Stimulated activated naive CD8-positive, alpha-beta T cell treated with anti-CD3 and anti-CD28 coated beads, Interleukin-15, amount 100 ng/mL, for 72 hours (primary cell): ENCODE measurements around the gene ITGA11.
A peak's percentile ranks its signal among the peaks of the same experiment; 100 is the strongest.

Experiments used
- ATAC-seq: fragments of 150-1000 bp; cut with Tn5 transposase; 2 replicates; pipeline ENCODE4 v1.10.0; 2021; ENCODE audit warnings: mild to moderate bottlenecking, moderate library complexity
- DNase-seq, 2 donors: peaks; one replicate each; pipeline ENCODE4 v3.0.0; 2021 to 2022
- H3K27ac Mint-ChIP-seq, 2 donors: one replicate each; pipeline ENCODE4 v1.8.0; 2022; ENCODE audit warnings: mild to moderate bottlenecking in 2 of 2, mixed read lengths in 2 of 2, moderate library complexity in 2 of 2
- H3K27me3 Mint-ChIP-seq: one replicate; pipeline ENCODE4 v1.8.0; 2022; ENCODE audit warnings: mixed read lengths
- H3K4me1 Mint-ChIP-seq: one replicate; pipeline ENCODE4 v1.8.0; 2022; ENCODE audit warnings: mild to moderate bottlenecking, mixed read lengths
- H3K4me3 Mint-ChIP-seq, 2 donors: one replicate each; pipeline ENCODE4 v1.8.0; 2022; ENCODE audit warnings: mild to moderate bottlenecking in 2 of 2, mixed read lengths in 2 of 2, moderate library complexity in 1 of 2
- H3K9me3 Mint-ChIP-seq, 2 donors: one replicate each; pipeline ENCODE4 v1.8.0; 2022; ENCODE audit warnings: mixed read lengths in 2 of 2

Gene ITGA11

DNA sequence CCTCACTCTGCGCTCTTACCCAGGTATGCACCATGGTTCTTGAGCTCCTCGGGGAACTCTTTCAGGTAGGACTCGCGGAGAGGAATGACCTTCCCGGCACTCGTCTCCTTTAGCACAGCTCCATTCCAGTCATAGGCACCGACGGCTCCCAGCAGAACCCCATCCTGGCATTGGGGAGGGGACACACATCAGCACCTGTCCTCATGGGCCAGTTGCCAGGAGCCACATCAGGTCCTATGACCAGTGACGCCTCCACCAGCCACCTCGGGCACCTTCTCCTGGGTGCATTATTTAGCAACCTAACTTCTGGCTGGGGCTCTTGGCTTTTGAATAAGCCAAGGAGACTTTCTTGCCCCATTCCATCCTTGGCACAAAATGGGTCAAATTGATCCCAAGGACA lies 92.5 kb downstream of the ITGA11 start:
- no peaks in the 10 kb centered on the region for H3K4me1 Mint-ChIP-seq
- no peak for ATAC-seq
- DNase-seq, result no peak
- no peak overlapping the region for H3K27ac Mint-ChIP-seq
- H3K27me3 Mint-ChIP-seq, result peaks cover 3% of the 10 kb centered on the region
- H3K9me3 Mint-ChIP-seq, result no peaks in the 10 kb centered on the region
- no peak overlapping the region for H3K4me3 Mint-ChIP-seq

DNA sequence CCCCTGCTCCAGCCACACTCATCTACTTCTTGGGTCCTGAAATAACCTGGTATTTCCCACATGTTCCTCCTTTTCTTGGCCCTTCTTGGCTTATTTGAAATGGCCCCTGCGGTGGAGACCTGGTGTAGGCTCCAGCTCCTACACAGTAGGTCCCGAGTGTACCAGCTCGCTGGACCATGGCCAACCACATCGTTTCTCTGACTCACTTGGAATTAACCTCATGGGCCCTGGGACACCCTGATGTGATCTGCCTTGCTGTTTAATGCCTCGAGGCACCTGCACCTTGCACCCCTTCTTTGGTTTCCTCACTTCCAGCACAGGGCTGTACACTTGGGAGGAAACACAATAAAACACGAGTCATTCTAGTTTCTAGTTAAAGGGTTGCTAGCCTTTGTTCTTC lies 94.1 kb downstream of the ITGA11 start:
- Mint-ChIP-seq H3K4me1 (peaks cover 8% of the 10 kb centered on the region), H3K9me3 (no peaks in the 10 kb centered on the region), H3K4me3 (no peak overlapping the region), H3K27me3 (peaks cover 12% of the 10 kb centered on the region), H3K27ac (no peak overlapping the region)
- ATAC-seq (no peak), DNase-seq (no peak)

DNA sequence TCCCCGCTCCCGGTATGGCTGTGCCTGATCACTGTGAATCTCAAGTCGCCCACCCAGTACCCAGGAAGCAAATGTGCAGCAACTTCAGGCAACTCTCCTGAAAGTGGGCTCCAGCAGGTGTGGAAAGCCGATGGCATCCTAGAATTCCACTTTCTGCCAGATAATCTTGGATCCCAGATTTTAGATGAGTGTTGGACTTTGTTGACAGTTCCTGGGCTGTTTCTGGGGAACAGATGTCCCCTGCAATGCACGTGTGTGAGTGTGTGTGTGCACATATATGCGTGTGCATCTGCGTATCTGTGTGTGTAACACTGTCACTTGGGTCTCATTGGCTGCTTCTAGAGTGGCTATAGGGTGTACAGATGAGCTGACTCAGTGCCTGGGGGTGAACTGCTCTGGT lies 95.4 kb downstream of the ITGA11 start:
- DNase-seq (no peak), ATAC-seq (no peak)
- Mint-ChIP-seq H3K4me1 (peaks cover 8% of the 10 kb centered on the region), H3K4me3 (no peak overlapping the region), H3K27ac (no peak overlapping the region), H3K9me3 (no peaks in the 10 kb centered on the region), H3K27me3 (peaks cover 12% of the 10 kb centered on the region)

DNA sequence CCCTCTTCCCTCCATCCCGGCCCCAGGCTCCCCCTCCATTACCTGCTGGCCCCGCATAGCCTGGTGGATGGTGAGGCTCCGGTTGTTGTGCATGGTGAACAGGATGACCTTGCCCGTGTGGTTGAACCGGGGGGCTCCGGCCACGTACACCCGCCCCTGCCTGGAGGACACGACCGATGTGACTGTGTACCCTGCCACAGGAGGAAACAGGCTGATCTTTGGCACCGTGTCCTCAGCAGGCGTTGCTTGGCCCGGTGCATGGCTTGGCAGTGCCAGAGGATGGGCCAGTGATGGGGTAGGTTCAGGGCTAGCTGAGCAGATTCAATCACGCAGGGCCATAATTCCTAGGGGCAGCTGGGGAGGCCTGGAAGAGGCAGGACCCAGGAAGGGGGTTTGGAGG lies 96.3 kb downstream of the ITGA11 start:
- Mint-ChIP-seq H3K4me1 (peaks cover 8% of the 10 kb centered on the region), H3K9me3 (no peaks in the 10 kb centered on the region), H3K4me3 (no peak overlapping the region), H3K27me3 (peaks cover 12% of the 10 kb centered on the region), H3K27ac (no peak overlapping the region)
- no peak for ATAC-seq
- DNase-seq, result no peak

DNA sequence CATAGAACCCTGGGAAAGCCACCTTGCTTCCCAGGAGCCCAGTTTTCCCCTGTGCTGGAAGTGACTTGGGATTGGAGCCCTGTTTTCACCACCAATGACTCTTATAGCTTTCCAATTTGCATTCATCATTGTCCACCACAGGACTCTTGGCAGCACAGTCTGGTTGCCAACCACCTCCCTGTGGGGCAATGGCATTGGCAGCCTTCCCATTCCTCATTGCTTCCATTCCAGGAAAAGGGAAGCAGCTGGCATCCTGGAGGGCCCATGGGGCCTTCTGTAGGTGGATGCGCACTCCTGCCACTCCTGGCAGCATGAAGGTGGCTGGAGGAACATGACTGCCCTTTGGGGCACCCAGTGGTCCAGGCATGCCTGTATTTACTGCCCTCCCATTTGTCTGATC lies 96.7 kb downstream of the ITGA11 start:
- Mint-ChIP-seq H3K9me3 (no peaks in the 10 kb centered on the region), H3K4me1 (peaks cover 8% of the 10 kb centered on the region), H3K4me3 (no peak overlapping the region), H3K27ac (no peak overlapping the region), H3K27me3 (peaks cover 12% of the 10 kb centered on the region)
- DNase-seq, result no peak
- no peak for ATAC-seq

DNA sequence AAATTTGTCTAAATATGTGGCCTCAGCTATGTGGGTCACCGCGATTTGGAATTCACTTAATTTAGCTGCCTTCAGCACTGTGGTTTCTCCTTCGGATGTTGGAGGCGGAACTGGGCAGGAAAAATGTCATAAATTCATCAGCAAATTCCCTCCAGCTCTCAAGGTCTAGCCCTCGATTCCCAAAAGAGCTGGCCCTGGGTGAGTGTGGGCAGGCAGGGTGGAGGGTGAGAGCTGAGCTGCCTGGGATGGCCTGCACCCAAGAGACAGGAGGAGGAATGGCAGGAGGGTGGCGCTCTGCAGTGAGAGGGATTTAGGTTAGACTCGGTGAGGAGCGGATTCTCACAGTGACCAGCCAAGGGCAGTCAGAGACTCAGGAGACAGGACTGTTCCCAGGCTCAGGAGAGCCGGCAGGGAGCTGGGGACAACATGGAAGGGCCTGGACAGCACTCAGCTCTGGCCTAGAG lies 97.3 kb downstream of the ITGA11 start:
- ATAC-seq (no peak), DNase-seq (no peak)
- Mint-ChIP-seq H3K27me3 (peaks cover 12% of the 10 kb centered on the region), H3K4me3 (no peak overlapping the region), H3K27ac (no peak overlapping the region), H3K4me1 (peaks cover 8% of the 10 kb centered on the region), H3K9me3 (no peaks in the 10 kb centered on the region)

DNA sequence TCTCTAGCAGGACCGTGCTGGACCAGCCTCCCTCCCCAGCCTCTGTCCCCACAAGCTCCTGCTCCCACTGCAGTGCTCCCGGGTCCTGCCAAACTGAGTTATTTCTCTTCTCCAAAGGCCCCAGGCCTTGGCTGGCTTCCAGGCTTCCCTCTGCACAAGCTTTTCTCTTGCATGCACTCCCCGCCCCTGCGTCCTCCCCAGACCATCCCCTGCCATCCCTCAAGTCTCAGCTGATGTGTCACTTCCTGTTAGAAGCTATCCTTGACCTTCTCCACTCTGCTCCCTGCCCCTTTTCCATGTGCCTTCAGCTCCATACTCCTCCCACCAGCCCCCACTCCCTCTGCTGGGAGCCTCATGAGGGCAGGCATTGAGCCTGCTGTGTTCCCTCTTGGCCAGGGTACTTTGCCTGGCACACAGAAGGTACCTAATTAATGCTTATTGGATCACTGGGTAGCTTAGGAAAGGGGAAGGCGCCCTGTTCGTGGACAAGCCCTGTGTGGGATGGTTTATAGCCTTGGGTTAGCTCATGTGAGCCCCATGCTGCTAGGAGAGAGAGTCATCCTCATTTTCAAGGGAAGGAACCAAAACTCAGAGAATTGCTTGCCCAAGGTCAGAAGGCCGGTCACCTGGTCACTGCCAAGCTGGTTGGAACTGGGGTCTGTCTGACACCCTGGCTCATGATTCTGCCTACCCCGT lies 98.0 kb downstream of the ITGA11 start:
- Mint-ChIP-seq H3K4me1 (peaks cover 9% of the 10 kb centered on the region), H3K9me3 (no peaks in the 10 kb centered on the region), H3K27me3 (peaks cover 12% of the 10 kb centered on the region), H3K4me3 (no peak overlapping the region), H3K27ac (no peak overlapping the region)
- ATAC-seq (no peak), DNase-seq (no peak)

DNA sequence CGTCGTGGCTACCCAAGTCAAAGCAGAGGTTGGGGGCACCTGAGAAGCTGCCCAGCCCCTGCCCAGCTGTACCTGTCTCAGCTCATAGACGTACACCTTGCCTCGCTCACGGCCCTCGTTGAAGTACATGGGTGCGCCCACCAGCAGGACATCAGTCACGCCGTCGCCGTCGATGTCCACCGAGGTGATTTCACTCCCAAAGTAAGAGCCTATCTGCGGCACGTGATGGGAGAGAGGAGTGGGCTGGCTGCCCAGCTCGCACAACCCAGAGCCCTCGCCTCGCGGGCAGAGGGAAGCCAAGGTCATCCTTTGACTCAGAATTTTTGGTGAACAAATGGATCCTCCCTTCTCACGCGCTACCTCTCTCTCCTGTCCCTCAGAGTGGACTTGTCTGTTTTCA lies 99.7 kb downstream of the ITGA11 start:
- peaks cover 25% of the 10 kb centered on the region for H3K4me1 Mint-ChIP-seq
- ATAC-seq (no peak), DNase-seq (no peak)
- no peak overlapping the region for H3K27ac Mint-ChIP-seq
- no peaks in the 10 kb centered on the region for H3K9me3 Mint-ChIP-seq
- H3K4me3 Mint-ChIP-seq, result no peak overlapping the region
- peaks cover 12% of the 10 kb centered on the region for H3K27me3 Mint-ChIP-seq

DNA sequence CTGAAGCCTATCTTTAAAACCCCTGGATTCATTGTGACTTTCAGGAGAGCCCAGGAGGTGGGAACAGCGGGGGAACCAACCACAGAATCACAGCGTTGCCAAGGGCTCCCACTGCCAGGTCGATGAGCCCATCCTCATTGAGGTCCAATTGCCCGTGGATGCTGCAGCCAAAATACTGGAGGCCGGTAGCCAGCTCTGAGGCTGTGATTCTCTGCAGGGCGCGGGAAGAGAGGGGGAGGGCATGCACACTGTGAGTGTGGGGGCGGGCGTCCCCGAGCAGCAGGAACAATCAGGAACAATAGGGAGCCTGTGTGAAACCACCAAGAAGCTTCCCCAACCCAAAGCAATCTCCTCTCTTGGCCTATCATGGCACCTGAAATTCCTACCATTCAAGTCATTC lies 101.1 kb downstream of the ITGA11 start:
- no peak overlapping the region for H3K4me3 Mint-ChIP-seq
- ATAC-seq (no peak), DNase-seq (no peak)
- no peaks in the 10 kb centered on the region for H3K9me3 Mint-ChIP-seq
- H3K27ac Mint-ChIP-seq, result no peak overlapping the region
- peaks cover 38% of the 10 kb centered on the region for H3K4me1 Mint-ChIP-seq
- H3K27me3 Mint-ChIP-seq, result peaks cover 12% of the 10 kb centered on the region

DNA sequence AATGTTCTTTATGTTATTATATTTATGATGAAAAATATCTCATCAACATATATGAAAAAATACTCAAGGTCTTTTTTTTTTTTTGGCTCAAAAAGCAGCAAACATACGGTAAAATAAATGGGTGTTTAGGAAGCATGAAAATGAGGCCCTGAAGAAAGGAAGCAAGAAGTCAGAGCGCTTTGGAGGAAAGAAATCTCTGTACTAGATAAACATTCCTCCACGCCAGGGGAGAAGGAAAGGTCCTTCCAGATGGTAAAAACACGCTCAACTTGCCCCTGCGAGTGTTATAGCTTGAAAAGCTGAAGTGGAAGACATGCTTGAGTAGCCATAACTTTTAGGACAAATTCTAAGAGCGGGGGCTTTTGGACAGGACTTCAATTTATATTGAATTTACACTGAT lies 101.5 kb downstream of the ITGA11 start:
- DNase-seq (no peak), ATAC-seq (no peak)
- Mint-ChIP-seq H3K9me3 (no peaks in the 10 kb centered on the region), H3K4me1 (peaks cover 38% of the 10 kb centered on the region), H3K27me3 (peaks cover 12% of the 10 kb centered on the region), H3K4me3 (no peak overlapping the region), H3K27ac (no peak overlapping the region)

DNA sequence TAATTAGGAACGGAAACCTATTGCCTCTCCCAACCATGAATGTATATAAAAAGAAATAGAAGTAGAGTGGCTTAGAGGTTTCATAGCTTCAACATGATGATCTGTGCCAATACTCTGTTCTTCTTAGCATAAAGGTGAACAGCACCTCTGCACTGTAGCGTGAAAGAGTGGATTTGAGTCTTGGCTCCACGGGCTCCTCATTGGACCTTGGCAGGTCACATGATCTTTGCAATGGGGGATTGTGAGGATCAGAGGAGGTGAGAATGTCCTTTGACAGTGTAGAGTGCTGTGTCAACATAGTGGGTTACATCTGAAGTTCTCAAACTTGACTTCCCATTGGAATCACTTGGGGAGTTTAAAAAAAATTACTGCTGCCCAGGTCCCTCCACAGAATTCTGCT lies 103.0 kb downstream of the ITGA11 start:
- H3K4me3 Mint-ChIP-seq, result no peak overlapping the region
- peaks cover 5% of the 10 kb centered on the region for H3K27me3 Mint-ChIP-seq

DNA sequence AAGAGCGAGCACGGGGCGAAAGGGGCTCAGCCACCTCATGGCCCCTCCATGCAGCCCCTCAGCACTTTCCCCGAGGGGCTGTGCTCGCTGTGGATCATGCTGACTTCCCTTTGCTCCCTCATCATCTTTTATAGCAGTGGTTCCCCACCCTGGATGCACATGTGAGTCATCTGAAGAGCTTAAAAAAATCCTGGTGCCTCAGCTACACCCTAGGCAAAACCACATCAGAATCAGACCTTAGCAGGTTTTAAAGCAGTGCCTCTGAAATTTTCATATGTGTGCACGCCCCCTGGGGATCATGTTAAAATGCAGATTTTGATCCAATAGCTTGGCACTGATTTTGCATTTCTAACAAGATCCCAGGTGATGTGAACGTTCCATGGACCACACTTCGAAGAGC lies 103.5 kb downstream of the ITGA11 start:
- Mint-ChIP-seq H3K9me3 (no peaks in the 10 kb centered on the region), H3K4me3 (no peak overlapping the region), H3K27me3 (no peaks in the 10 kb centered on the region), H3K27ac (no peak overlapping the region), H3K4me1 (peaks cover 30% of the 10 kb centered on the region)
- ATAC-seq (no peak), DNase-seq (no peak)

More for the DNA sequence above, 103.0 kb downstream of the ITGA11 start:
- DNase-seq (no peak), ATAC-seq (no peak)
- Mint-ChIP-seq H3K27ac (no peak overlapping the region), H3K9me3 (no peaks in the 10 kb centered on the region), H3K4me1 (peaks cover 35% of the 10 kb centered on the region)

DNA sequence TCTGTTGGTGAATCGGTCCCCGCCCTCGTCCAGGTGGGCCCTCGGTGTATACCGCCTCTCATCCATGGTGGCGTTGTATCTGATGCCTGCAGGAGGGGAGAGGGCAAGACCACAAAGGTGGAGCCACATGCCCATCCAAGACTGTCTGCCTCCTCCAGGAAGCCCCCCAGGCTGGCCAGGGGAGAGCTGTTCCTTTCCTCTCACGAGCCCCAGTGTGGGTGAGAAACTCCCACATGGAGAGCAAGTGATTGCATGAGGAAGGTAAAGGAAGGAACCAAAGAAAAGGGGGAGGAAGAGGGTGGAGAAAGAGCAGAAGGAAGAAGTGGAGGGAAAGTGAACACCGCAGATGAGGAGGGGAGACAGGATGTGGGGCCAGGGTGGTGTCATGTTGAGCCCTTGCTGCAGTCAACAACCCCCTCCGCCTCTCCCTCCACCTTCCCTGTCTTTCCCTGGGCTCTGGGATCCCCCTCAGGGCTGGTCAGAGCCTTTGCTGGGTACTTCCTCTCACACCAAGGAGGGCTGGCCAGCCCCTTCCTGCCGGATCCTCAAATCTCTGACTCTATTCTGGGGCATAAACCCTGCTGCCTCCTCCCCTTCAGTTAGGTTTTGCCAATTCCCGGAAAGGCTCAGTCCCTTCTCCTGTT lies 105.1 kb downstream of the ITGA11 start:
- ATAC-seq, result no peak
- peaks cover 30% of the 10 kb centered on the region for H3K4me1 Mint-ChIP-seq

DNA sequence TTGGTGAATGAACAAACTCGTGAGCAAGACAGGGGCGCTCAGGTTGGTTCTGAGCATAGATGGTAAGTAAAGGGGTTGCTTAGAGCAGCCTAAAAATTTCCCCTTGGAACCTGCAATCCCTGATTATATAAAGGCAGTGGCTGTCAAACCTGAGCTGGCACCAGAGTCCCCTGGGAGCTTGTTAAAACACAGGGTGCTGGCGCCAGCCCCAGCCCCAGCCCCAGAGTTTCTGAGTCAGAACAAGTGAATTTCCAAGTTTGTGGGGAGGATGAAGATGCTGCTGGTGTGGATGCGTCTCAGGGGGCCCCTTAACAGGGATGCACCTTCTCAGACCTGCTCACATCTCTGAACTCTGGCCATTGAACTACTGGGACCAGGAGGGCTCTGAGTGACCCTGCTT lies 106.2 kb downstream of the ITGA11 start:
- no peaks in the 10 kb centered on the region for H3K9me3 Mint-ChIP-seq
- H3K27me3 Mint-ChIP-seq, result no peaks in the 10 kb centered on the region
- no peak for ATAC-seq
- H3K4me1 Mint-ChIP-seq, result peaks cover 30% of the 10 kb centered on the region
- no peak overlapping the region for H3K4me3 Mint-ChIP-seq
- DNase-seq, result no peak
- no peak overlapping the region for H3K27ac Mint-ChIP-seq

More for the DNA sequence above, 105.1 kb downstream of the ITGA11 start:
- H3K27ac Mint-ChIP-seq, result peak overlapping the region; percentile 21 to 55
- H3K27me3 Mint-ChIP-seq, result no peaks in the 10 kb centered on the region
- DNase-seq, result no peak
- no peaks in the 10 kb centered on the region for H3K9me3 Mint-ChIP-seq
- no peak overlapping the region for H3K4me3 Mint-ChIP-seq

DNA sequence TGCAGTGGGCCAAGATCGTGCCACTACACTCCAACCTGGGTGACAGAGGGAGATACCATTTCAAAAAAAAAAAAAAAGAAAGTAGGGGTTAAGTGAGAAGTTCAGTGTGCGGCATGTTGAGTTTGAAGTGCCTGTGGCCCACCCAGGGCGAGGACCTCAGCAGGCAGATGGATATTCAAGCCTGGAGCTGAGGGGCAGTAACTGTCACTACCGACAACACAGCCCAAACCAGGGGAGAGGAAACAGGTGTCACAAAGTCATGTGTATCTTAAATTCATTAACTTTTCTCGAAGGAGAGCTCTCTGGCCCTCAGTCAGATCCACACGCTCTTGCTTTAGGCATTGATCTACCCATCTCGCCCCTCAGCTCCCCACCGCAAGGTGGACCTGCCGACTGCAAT lies 109.2 kb downstream of the ITGA11 start:
- Mint-ChIP-seq H3K27ac (peak overlapping the region in 1 of 2 donors; percentile 69), H3K4me1 (peaks cover 17% of the 10 kb centered on the region), H3K27me3 (no peaks in the 10 kb centered on the region), H3K9me3 (no peaks in the 10 kb centered on the region), H3K4me3 (no peak overlapping the region)
- ATAC-seq (no peak), DNase-seq (no peak)

DNA sequence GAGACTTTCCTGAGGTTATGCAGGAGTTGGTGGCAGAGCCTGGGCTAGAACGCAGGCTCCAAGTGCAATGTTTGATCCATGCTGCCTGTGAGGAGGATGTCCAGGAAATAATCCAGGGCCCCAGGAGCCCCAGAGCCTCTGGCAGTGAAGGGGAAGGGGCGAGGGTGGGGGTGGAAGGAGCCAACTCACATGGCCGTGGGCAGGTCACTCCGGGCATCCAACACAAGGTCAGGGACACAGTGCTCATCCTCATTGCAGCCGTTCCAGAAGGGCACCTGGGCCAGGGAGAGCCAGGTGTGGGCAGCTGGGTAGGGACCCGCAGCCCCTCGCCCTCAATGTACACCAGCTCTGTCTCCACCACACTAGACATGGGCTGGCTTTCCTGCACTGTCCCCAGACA lies 110.7 kb downstream of the ITGA11 start:
- Mint-ChIP-seq H3K27me3 (no peaks in the 10 kb centered on the region), H3K4me3 (no peak overlapping the region), H3K4me1 (peaks cover 2% of the 10 kb centered on the region), H3K9me3 (no peaks in the 10 kb centered on the region), H3K27ac (no peak overlapping the region)
- DNase-seq (no peak), ATAC-seq (no peak)

DNA sequence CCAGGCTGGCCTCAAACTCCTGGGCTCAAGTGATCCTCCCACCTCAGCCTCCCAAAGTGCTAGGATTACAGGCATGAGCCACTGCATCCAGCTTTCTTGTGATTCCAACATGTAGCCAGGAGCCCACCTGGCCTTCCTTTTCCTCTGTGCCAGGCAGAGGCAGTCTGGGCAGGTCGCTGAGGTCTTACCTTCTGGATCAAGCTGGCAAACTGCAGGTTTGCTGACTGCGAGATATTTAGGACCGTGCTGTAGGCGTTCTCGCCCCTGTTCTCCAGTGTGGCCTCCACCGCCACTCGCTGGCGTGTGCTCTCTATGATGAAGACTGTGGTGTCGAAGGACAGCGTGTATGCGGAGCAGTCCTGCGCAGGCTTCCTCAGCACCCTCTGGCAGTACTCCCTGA lies 112.0 kb downstream of the ITGA11 start:
- Mint-ChIP-seq H3K4me1 (no peaks in the 10 kb centered on the region), H3K27me3 (no peaks in the 10 kb centered on the region), H3K4me3 (no peak overlapping the region), H3K27ac (no peak overlapping the region), H3K9me3 (no peaks in the 10 kb centered on the region)
- DNase-seq (no peak), ATAC-seq (no peak)
